Heart left ventricle (tissue), 16 donors: ENCODE measurements around the gene ELMO3. TPM values are rescaled to one million over a fixed set of nuclear protein-coding genes. Genes with fewer than 3 reads are reported as not detected.

Experiments
- ATAC-seq, 4 donors: fragments of 200-7000 bp; cut with Tn5 transposase; one replicate each; pipeline ENCODE4 v1.9.1; 2020 to 2022; ENCODE audit warnings: moderate library complexity in 4 of 4, mild to moderate bottlenecking in 3 of 4, moderate number of reproducible peaks in 1 of 4
- DNase-seq, 5 donors: peaks; one replicate each; pipeline ENCODE4 v3.0.0-alpha.2; 2020
- H3K27ac ChIP-seq, 12 donors: fragments of 200-600 bp; sonication (generic) in 4 of 12; one replicate each; pipeline versions ENCODE4 v1.5.0 to v1.8.0; 2016 to 2022; ENCODE audit warnings: mild to moderate bottlenecking in 2 of 12
- H3K27me3 ChIP-seq, 9 donors: fragments of 200-600 bp; sonication (generic) in 2 of 9; one replicate each; pipeline versions ENCODE4 v1.5.1 to v1.8.0; 2016 to 2022; ENCODE audit warnings: mild to moderate bottlenecking in 3 of 9
- H3K36me3 ChIP-seq, 9 donors: fragments of 200-600 bp; sonication (generic) in 2 of 9; one replicate each; pipeline versions ENCODE4 v1.5.0 to v1.8.0; 2018 to 2022; ENCODE audit warnings: mild to moderate bottlenecking in 2 of 9
- H3K4me1 ChIP-seq, 12 donors: fragments of 200-600 bp; sonication (generic) in 4 of 12; one replicate each; pipeline versions ENCODE4 v1.5.0 to v1.8.0; 2016 to 2022; ENCODE audit warnings: mild to moderate bottlenecking in 3 of 12
- H3K4me3 ChIP-seq, 12 donors: fragments of 200-600 bp; sonication (generic) in 4 of 12; one replicate each; pipeline versions ENCODE4 v1.5.0 to v1.8.0; 2017 to 2022; ENCODE audit warnings: mild to moderate bottlenecking in 9 of 12, moderate library complexity in 4 of 12
- H3K9me3 ChIP-seq, 12 donors: fragments of 200-600 bp; sonication (generic) in 4 of 12; one replicate each; pipeline versions ENCODE4 v1.5.0 to v1.8.0; 2016 to 2022; ENCODE audit warnings: mild to moderate bottlenecking in 1 of 12
- CTCF ChIP-seq, 12 donors: fragments of 200-600 bp; sonication (generic) in 4 of 12; IDR thresholded peaks; one replicate each; pipeline versions ENCODE4 v1.5.0 to v1.8.0; 2018 to 2022; ENCODE audit warnings: antibody characterized with exemption in 12 of 12, mild to moderate bottlenecking in 5 of 12
- POLR2A ChIP-seq, 2 donors: fragments of 450-650 bp; IDR thresholded peaks; one replicate each; pipeline ENCODE4 v1.6.1; 2017; ENCODE audit warnings: antibody characterized with exemption in 2 of 2, mild to moderate bottlenecking in 2 of 2, moderate library complexity in 2 of 2
- WGBS, 4 donors: extraction: QIAGEN DNeasy Blood & Tissue Kit in 2 of 4; methylation state at CpG; one replicate each; pipeline versions ENCODE4 v1.1.5 to v1.1.7; 2013 to 2018; 5-methylcytosine and 5-hydroxymethylcytosine counted together
- intact Hi-C, 10 donors: fragments of 100-400 bp; cut with DNase I; formaldehyde crosslinking; loops; one replicate each; pipeline versions ENCODE4 v1.11.1 to v1.14.2; 2022
- polyA plus RNA-seq, 2 donors: library from polyadenylated mRNA; stranded (reverse); fragments of 200-250 nt; gene quantifications; one replicate each; pipeline ENCODE4 v1.2.3, GENCODE V29; 2013
- total RNA-seq, 9 donors: library from RNA; depleted of rRNA in 2 of 9; stranded (reverse); fragments of >200 nt in 2 of 9; fragmentation: NEBNext Ultra II Directional in 3 of 9; extraction: Animal tissue kit (Norgen Biotek cat#: 25700) in 3 of 9; gene quantifications; one replicate each; pipeline versions ENCODE4 v1.1.0 to v1.2.4, GENCODE V29; 2016 to 2023
- donor health status: ischemic (EF 13 %, LVEDD 7.1; RV severe dilation, severe dysfunction).
- donor health status: healthy with polysubstance abuse.
- donor health status: DM: no; HTN: yes; CAD: no.
- donor health status: DM: no; HTN: no; CAD: no.
- donor health status: ischemic (EF 25% LVEDD 6.9; RV normal size, moderate dysfunction).
- donor health status: ischemic (EF 25% LVEDD 5.7; RV mildly dilated, moderate dysfunction).
- donor health status: healthy.
- donor health status: DM: yes; HTN: yes; CAD: no.
- donor health status: ischemic (EF 35%, LVEDD 5.7; RV mildly dilated, moderate dysfunction).
- donor health status: nonischemic (EF 11% LVEDD 7.7; RV severe dilation, severe dysfunction).
- donor health status: DM: yes; HTN: yes; CAD: no.
- donor health status: PGD.
- donor health status: ischemic (EF 29% LVEDD 5.4; RV normal size, mild dysfunction).
- donor health status: nonischemic (EF 23%, LVEDD 6.1; RV moderate dilation, normal function).

The ELMO3 gene
- total and polyA plus RNA-seq, 11 donors: 0.32 to 1.8 (median 0.68) TPM

- WGBS, 4 donors: 78 to 85% (median 84%) methylated on average over 5 of the region's 5 CpGs
- DNase-seq: no peak
- H3K27ac ChIP-seq: no peak overlapping the region
- no peaks in the 10 kb centered on the region for H3K36me3 ChIP-seq
- H3K4me1 ChIP-seq: peaks cover 0 to 71% (median 59%) of the 10 kb centered on the region in 12 donors
- H3K9me3 ChIP-seq: no peaks in the 10 kb centered on the region
- intact Hi-C loops: no loop called here
- peaks cover 0 to 61% (median 7%) of the 10 kb centered on the region in 9 donors for H3K27me3 ChIP-seq
- ATAC-seq: no peak
- TF ChIP-seq CTCF (IDR thresholded peaks at IDR 0.05): no peak
- TF ChIP-seq POLR2A (IDR thresholded peaks at IDR 0.05): no peak
- no peak overlapping the region for H3K4me3 ChIP-seq
Observed at GRCh38 chr16:67166598-67167168, 32.2 kb upstream of the ELMO3 start.

- Histone ChIP-seq H3K27ac (no peak overlapping the region), H3K36me3 (no peaks in the 10 kb centered on the region), H3K9me3 (no peaks in the 10 kb centered on the region), H3K27me3 (peaks cover 0 to 52% (median 7%) of the 10 kb centered on the region in 9 donors), H3K4me1 (peaks cover 0 to 65% (median 54%) of the 10 kb centered on the region in 12 donors), H3K4me3 (no peak overlapping the region)
- no peak for TF ChIP-seq CTCF (IDR thresholded peaks at IDR 0.05)
- TF ChIP-seq POLR2A (IDR thresholded peaks at IDR 0.05): no peak
- ATAC-seq (no peak), DNase-seq (no peak)
- intact Hi-C loops: no loop called here
- WGBS, 4 donors: 87 to 93% (median 90%) methylated on average over 4 to 7 of the region's 7 CpGs
Observed at GRCh38 chr16:67167588-67167987, 31.3 kb upstream of the ELMO3 start.

GRCh38 chr16:67169011-67169451, 29.9 kb upstream of the ELMO3 start:
- no peaks in the 10 kb centered on the region for H3K36me3 ChIP-seq
- H3K4me3 ChIP-seq: no peak overlapping the region
- no peaks in the 10 kb centered on the region for H3K9me3 ChIP-seq
- no peak for TF ChIP-seq POLR2A (IDR thresholded peaks at IDR 0.05)
- no peak for TF ChIP-seq CTCF (IDR thresholded peaks at IDR 0.05)
- no peak for DNase-seq
- H3K4me1 ChIP-seq: peaks cover 0 to 60% (median 50%) of the 10 kb centered on the region in 12 donors
- ATAC-seq: no peak
- peak overlapping the region in 9 of 12 donors; percentile 89 to 98 (median 95) for H3K27ac ChIP-seq
- WGBS, 4 donors: 56 to 69% (median 62%) methylated on average over 7 to 9 of the region's 9 CpGs
- H3K27me3 ChIP-seq: peaks cover 0 to 38% (median 3%) of the 10 kb centered on the region in 9 donors
- intact Hi-C loops: no loop called here

DNA sequence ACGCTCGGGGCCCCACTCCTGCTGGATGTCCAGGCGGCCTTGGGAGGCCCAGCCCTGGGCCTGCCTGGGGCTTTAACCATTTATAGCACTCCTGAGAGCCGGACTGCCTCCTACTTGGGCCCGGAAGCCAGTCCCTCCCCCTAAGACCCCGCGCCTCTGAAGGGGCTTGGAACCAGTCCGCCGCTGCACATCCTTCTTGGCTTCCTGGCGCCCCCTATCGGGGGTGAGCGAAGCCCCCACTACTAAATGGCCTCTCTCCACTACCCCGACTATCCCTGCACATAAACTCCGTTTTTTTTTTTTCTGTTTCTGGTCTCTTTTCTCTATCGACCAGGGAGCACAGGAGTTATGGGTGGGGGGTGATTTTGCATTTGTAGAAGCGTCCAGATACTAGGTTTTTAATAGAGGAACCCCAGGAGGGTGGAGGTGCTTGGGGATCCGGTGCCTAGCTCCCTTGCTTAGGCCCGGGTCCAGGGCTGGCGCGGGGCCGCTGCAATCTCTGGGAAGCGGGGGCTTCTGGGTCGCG, 29.2 kb upstream of the ELMO3 start:
- H3K9me3 ChIP-seq: no peaks in the 10 kb centered on the region
- H3K27me3 ChIP-seq: peaks cover 0 to 36% (median 2%) of the 10 kb centered on the region in 9 donors
- TF ChIP-seq CTCF (IDR thresholded peaks at IDR 0.05): peak; percentile 41 to 65 (median 58)
- TF ChIP-seq POLR2A (IDR thresholded peaks at IDR 0.05): no peak
- peak overlapping the region; percentile 1 to 71 (median 57) for H3K4me3 ChIP-seq
- H3K27ac ChIP-seq: peak overlapping the region; percentile 89 to 98 (median 95)
- ATAC-seq (peak in 2 of 4 donors; percentile 0 to 8), DNase-seq (peak in 1 of 5 donors; percentile 72)
- no peaks in the 10 kb centered on the region for H3K36me3 ChIP-seq
- intact Hi-C loops: loop anchor here in 3 of 10 donors (5.0 to 10.0 kb wide), 2 partner anchors 55 to 78 kb away; partner anchors contain the start of genes FHOD1 (in 2 of the 3) and SLC9A5 (in 2 of the 3)
- peaks cover under 1 to 60% (median 51%) of the 10 kb centered on the region in 12 donors for H3K4me1 ChIP-seq
- 7 to 16% (median 8%) methylated on average over 24 of the region's 24 CpGs for WGBS, 4 donors
